Smooth muscle cell (in vitro differentiated cells): ENCODE measurements around the gene KRTAP22-1. TPM values are rescaled to one million over a fixed set of nuclear protein-coding genes. Genes with fewer than 3 reads are reported as not detected.

Experiments
- DNase-seq: peaks from one replicate; lab custom pipeline; 2025; ENCODE audit not compliant: unreplicated experiment; lab: John Stamatoyannopoulos, UW
- H2AFZ ChIP-seq: fragments of 200-600 bp; sonication (generic); 2 replicates; pipeline ENCODE4 v1.6.0; 2016; ENCODE audit warnings: antibody characterized with exemption, low read depth, mild to moderate bottlenecking
- H3F3A ChIP-seq: fragments of 200-600 bp; sonication (generic); 2 replicates; pipeline ENCODE4 v1.6.0; 2017; ENCODE audit warnings: antibody characterized with exemption, low read depth
- H3K27ac ChIP-seq: fragments of 200-600 bp; sonication (generic); 2 replicates; pipeline ENCODE4 v1.5.1; 2016; ENCODE audit warnings: low read depth, mild to moderate bottlenecking
- H3K27me3 ChIP-seq: fragments of 200-600 bp; sonication (generic); 2 replicates; pipeline ENCODE4 v1.6.1; 2016; ENCODE audit warnings: low read depth, mild to moderate bottlenecking
- H3K36me3 ChIP-seq: fragments of 200-600 bp; sonication (generic); 2 replicates; pipeline ENCODE4 v1.5.1; 2016; ENCODE audit warnings: low read depth
- H3K4me1 ChIP-seq: fragments of 200-600 bp; sonication (generic); 2 replicates; pipeline ENCODE4 v1.5.1; 2016; ENCODE audit warnings: low read depth
- H3K4me2 ChIP-seq: fragments of 200-600 bp; sonication (generic); 2 replicates; pipeline ENCODE4 v1.6.0; 2016; ENCODE audit warnings: mild to moderate bottlenecking
- H3K4me3 ChIP-seq: fragments of 200-600 bp; sonication (generic); 2 replicates; pipeline ENCODE4 v1.5.1; 2016; ENCODE audit warnings: mild to moderate bottlenecking
- H3K79me2 ChIP-seq: fragments of 200-600 bp; sonication (generic); 2 replicates; pipeline ENCODE4 v1.6.0; 2016; ENCODE audit warnings: low read depth, mild to moderate bottlenecking
- H3K9ac ChIP-seq: fragments of 200-600 bp; sonication (generic); 2 replicates; pipeline ENCODE4 v1.6.0; 2016; ENCODE audit warnings: low read depth
- H3K9me3 ChIP-seq: fragments of 200-600 bp; sonication (generic); replicated peaks from 2 replicates; pipeline ENCODE4 v1.5.1; 2016; ENCODE audit warnings: low read depth
- H4K20me1 ChIP-seq: fragments of 200-600 bp; sonication (generic); 2 replicates; pipeline ENCODE4 v1.6.0; 2016; ENCODE audit warnings: low read depth
- WGBS: methylation state at CpG from one replicate; pipeline ENCODE4 v1.1.7; 2016; ENCODE audit warnings: low lambda C conversion rate; 5-methylcytosine and 5-hydroxymethylcytosine counted together
- polyA plus RNA-seq: library from polyadenylated mRNA; unstranded; fragments of >200 nt; fragmentation: Nextera tagmentation; extraction: Ambion mirVana; gene quantifications from 2 replicates; pipeline ENCODE4 v1.2.1, GENCODE V29; 2016
- small RNA-seq: library from RNA; depleted of rRNA; stranded (forward); fragments of <200 nt; gene quantifications from one replicate; pipeline ENCODE3, GENCODE V24; 2014
- total RNA-seq: library from RNA; depleted of rRNA; stranded (reverse); fragments of >200 nt; gene quantifications from 2 replicates; pipeline ENCODE4 v1.2.3, GENCODE V29; 2014
- TF ChIP-seq, protein P1 (sequence below): fragments of 200-600 bp; sonication (generic); IDR thresholded peaks from 2 replicates; pipeline ENCODE4 v1.5.1; 2017; ENCODE audit warnings: borderline replicate concordance, mild to moderate bottlenecking, antibody characterized with exemption; ENCODE audit not compliant: insufficient read depth, poor library complexity, severe bottlenecking

KRTAP22-1 gene
- total and polyA plus RNA-seq, 2 experiments from 2014 or later = not detected

DNA sequence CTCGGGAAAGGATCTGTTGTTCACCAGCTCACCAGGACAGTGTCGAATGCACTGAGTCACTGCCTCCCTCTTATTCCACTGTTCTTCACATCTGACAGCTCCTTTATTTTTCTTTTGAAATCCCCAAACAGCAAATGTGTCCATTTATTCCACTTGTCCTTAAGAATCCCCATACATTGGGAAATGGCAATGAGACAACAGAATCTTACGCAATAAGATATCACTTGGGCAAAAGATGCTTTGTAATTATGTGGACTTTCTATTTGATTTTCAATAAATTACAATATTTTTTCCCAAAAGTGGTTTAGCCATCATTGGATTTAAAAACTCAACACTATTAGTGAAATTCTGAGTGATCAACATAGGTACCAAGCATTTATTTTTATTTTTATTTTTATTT is 37.8 kb downstream of the KRTAP22-1 start:
- no peaks in the 10 kb centered on the region for H3K9me3 ChIP-seq
- H4K20me1 ChIP-seq = no peaks in the 10 kb centered on the region
- no peaks in the 10 kb centered on the region for H3K4me1 ChIP-seq
- TF ChIP-seq, protein P1, sequence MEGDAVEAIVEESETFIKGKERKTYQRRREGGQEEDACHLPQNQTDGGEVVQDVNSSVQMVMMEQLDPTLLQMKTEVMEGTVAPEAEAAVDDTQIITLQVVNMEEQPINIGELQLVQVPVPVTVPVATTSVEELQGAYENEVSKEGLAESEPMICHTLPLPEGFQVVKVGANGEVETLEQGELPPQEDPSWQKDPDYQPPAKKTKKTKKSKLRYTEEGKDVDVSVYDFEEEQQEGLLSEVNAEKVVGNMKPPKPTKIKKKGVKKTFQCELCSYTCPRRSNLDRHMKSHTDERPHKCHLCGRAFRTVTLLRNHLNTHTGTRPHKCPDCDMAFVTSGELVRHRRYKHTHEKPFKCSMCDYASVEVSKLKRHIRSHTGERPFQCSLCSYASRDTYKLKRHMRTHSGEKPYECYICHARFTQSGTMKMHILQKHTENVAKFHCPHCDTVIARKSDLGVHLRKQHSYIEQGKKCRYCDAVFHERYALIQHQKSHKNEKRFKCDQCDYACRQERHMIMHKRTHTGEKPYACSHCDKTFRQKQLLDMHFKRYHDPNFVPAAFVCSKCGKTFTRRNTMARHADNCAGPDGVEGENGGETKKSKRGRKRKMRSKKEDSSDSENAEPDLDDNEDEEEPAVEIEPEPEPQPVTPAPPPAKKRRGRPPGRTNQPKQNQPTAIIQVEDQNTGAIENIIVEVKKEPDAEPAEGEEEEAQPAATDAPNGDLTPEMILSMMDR = no peak
- H3K27ac ChIP-seq = no peak overlapping the region
- 83% methylated on average over 3 of the region's 3 CpGs for WGBS
- H3F3A ChIP-seq = no peaks in the 10 kb centered on the region
- no peak overlapping the region for H2AFZ ChIP-seq
- H3K27me3 ChIP-seq = no peaks in the 10 kb centered on the region
- no peak overlapping the region for H3K4me3 ChIP-seq
- H3K36me3 ChIP-seq = no peaks in the 10 kb centered on the region
- no peaks in the 10 kb centered on the region for H3K79me2 ChIP-seq
- H3K4me2 ChIP-seq = no peak overlapping the region
- DNase-seq = no peak
- no peak overlapping the region for H3K9ac ChIP-seq

DNA sequence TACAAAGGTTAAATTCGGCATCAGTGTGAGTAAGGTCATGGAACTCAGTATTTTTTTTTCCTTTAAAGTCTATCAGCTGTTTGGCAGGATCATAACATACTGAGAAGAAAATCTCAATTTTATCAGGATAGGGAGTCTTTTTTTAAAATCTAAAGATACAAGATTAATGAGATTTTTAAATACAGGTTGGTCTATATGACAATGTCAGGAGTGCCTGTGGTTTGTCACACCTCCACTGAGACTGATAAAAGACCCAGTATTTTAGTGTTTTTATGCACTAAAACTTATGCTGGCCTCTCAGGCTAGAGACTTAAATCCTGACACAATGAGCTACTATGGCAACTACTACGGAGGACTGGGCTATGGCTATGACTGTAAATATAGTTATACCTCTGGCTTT is 41.7 kb downstream of the KRTAP22-1 start, which contains the start of gene KRTAP20-3:
Gene KRTAP20-3, plus strand, starts transcription at position 301 of the 400 bp plus-strand sequence.
- Histone ChIP-seq H3K36me3 (no peaks in the 10 kb centered on the region), H3K79me2 (no peaks in the 10 kb centered on the region), H3K9ac (no peak within 1 kb of the TSS), H4K20me1 (no peaks in the 10 kb centered on the region), H3F3A (no peaks in the 10 kb centered on the region), H3K9me3 (no peaks in the 10 kb centered on the region), H2AFZ (no peak within 1 kb of the TSS), H3K27me3 (no peaks in the 10 kb centered on the region), H3K27ac (no peak within 1 kb of the TSS), H3K4me3 (no peak within 1 kb of the TSS), H3K4me1 (no peaks in the 10 kb centered on the region), H3K4me2 (no peak within 1 kb of the TSS)
- TF ChIP-seq, protein P1 = no peak
- 94% methylated on average over 2 of the region's 2 CpGs for WGBS
- no peak for DNase-seq

DNA sequence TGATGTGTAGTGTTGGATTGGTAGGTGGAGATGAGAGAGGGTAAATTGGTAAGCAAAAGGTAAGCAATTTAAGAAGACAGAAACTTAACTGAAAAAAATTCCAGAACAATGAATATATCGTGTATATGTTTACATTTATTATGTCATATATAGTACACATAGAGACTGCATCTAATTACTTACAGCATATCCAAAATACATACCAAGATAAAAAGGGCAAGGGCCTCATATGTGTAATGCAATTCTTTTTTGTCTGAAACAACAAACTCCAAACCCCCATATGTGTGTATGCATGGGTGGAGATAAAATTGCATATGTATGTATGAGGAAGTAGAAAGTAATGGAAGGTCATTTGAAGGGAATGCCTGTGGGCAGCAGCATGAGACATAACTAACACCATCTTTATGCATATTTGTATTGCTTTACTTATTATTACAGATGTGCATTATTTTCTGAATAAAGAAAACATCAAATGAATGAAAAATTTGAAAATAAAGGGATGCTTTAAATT is 46.1 kb downstream of the KRTAP22-1 start:
- WGBS = 80% methylated on average over 1 of the region's 1 CpG
- H3K4me1 ChIP-seq = no peaks in the 10 kb centered on the region
- H3K9me3 ChIP-seq = no peaks in the 10 kb centered on the region
- H4K20me1 ChIP-seq = no peaks in the 10 kb centered on the region
- H3K4me3 ChIP-seq = no peak overlapping the region
- H3K9ac ChIP-seq = no peak overlapping the region
- DNase-seq = no peak
- no peaks in the 10 kb centered on the region for H3K79me2 ChIP-seq
- H2AFZ ChIP-seq = no peak overlapping the region
- H3F3A ChIP-seq = no peaks in the 10 kb centered on the region
- no peaks in the 10 kb centered on the region for H3K27me3 ChIP-seq
- TF ChIP-seq, protein P1 = no peak
- H3K27ac ChIP-seq = no peak overlapping the region
- no peak overlapping the region for H3K4me2 ChIP-seq
- H3K36me3 ChIP-seq = no peaks in the 10 kb centered on the region

Small RNA genes within 50 kb of the gene (small RNA-seq; reads per million reads assigned to genes)
- gene KRTAP20-1 = not detected
- gene KRTAP20-3 = not detected
- gene KRTAP20-4 = not detected
- gene KRTAP22-1 = not detected
- gene KRTAP22-2 = not detected

Other genes with a start within 250 kb of the KRTAP22-1 start
- not detected in 2 replicates for gene KRTAP13-2, start 228.8 kb upstream of the KRTAP22-1 start, total RNA-seq
- gene KRTAP13-2, start 228.8 kb upstream of the KRTAP22-1 start, polyA plus RNA-seq = not detected in 2 replicates
- not detected in 2 replicates for gene KRTAP13-1, start 205.1 kb upstream of the KRTAP22-1 start, total RNA-seq
- gene KRTAP13-1, start 205.1 kb upstream of the KRTAP22-1 start, polyA plus RNA-seq = not detected in 2 replicates
- not detected in 2 replicates for gene KRTAP13-3, start 175.2 kb upstream of the KRTAP22-1 start, total RNA-seq
- gene KRTAP13-3, start 175.2 kb upstream of the KRTAP22-1 start, polyA plus RNA-seq = not detected in 2 replicates
- not detected in 2 replicates for gene KRTAP13-4, start 170.9 kb upstream of the KRTAP22-1 start, total RNA-seq
- gene KRTAP13-4, start 170.9 kb upstream of the KRTAP22-1 start, polyA plus RNA-seq = not detected in 2 replicates
- gene KRTAP15-1, start 160.8 kb upstream of the KRTAP22-1 start, total RNA-seq = not detected in 2 replicates
- gene KRTAP15-1, start 160.8 kb upstream of the KRTAP22-1 start, polyA plus RNA-seq = not detected in 2 replicates
- gene KRTAP19-1, start 120.7 kb upstream of the KRTAP22-1 start, total RNA-seq = 0.72 TPM in 1 of 2 replicates, not detected in the other
- gene KRTAP19-1, start 120.7 kb upstream of the KRTAP22-1 start, polyA plus RNA-seq = 1.9 TPM in 1 of 2 replicates, not detected in the other
- not detected in 2 replicates for gene KRTAP19-2, start 113.7 kb upstream of the KRTAP22-1 start, total RNA-seq
- gene KRTAP19-2, start 113.7 kb upstream of the KRTAP22-1 start, polyA plus RNA-seq = not detected in 2 replicates
- gene KRTAP19-3, start 109.1 kb upstream of the KRTAP22-1 start, total RNA-seq = not detected in 2 replicates
- not detected in 2 replicates for gene KRTAP19-3, start 109.1 kb upstream of the KRTAP22-1 start, polyA plus RNA-seq
- gene KRTAP19-4, start 103.9 kb upstream of the KRTAP22-1 start, total RNA-seq = not detected in 2 replicates
- not detected in 2 replicates for gene KRTAP19-4, start 103.9 kb upstream of the KRTAP22-1 start, polyA plus RNA-seq
- gene KRTAP19-5, start 98.9 kb upstream of the KRTAP22-1 start, total RNA-seq = not detected in 2 replicates
- not detected in 2 replicates for gene KRTAP19-5, start 98.9 kb upstream of the KRTAP22-1 start, polyA plus RNA-seq
- gene KRTAP19-6, start 59.2 kb upstream of the KRTAP22-1 start, total RNA-seq = not detected in 2 replicates
- gene KRTAP19-6, start 59.2 kb upstream of the KRTAP22-1 start, polyA plus RNA-seq = not detected in 2 replicates
- gene KRTAP19-7, start 39.8 kb upstream of the KRTAP22-1 start, total RNA-seq = not detected in 2 replicates
- gene KRTAP19-7, start 39.8 kb upstream of the KRTAP22-1 start, polyA plus RNA-seq = not detected in 2 replicates
- gene KRTAP22-2, start 10.7 kb upstream of the KRTAP22-1 start, total RNA-seq = not detected in 2 replicates
- gene KRTAP22-2, start 10.7 kb upstream of the KRTAP22-1 start, polyA plus RNA-seq = not detected in 2 replicates
- gene KRTAP6-3, start 8.6 kb upstream of the KRTAP22-1 start, total RNA-seq = not detected in 2 replicates
- gene KRTAP6-3, start 8.6 kb upstream of the KRTAP22-1 start, polyA plus RNA-seq = not detected in 2 replicates
- gene KRTAP6-2, start 2.2 kb upstream of the KRTAP22-1 start, total RNA-seq = not detected in 2 replicates
- gene KRTAP6-2, start 2.2 kb upstream of the KRTAP22-1 start, polyA plus RNA-seq = not detected in 2 replicates
- not detected in 2 replicates for gene KRTAP6-1, start 12.8 kb downstream of the KRTAP22-1 start, total RNA-seq
- not detected in 2 replicates for gene KRTAP6-1, start 12.8 kb downstream of the KRTAP22-1 start, polyA plus RNA-seq
- gene KRTAP20-1, start 15.3 kb downstream of the KRTAP22-1 start, total RNA-seq = not detected in 2 replicates
- gene KRTAP20-1, start 15.3 kb downstream of the KRTAP22-1 start, polyA plus RNA-seq = not detected in 2 replicates
- gene KRTAP20-4, start 19.5 kb downstream of the KRTAP22-1 start, total RNA-seq = not detected in 2 replicates
- not detected in 2 replicates for gene KRTAP20-4, start 19.5 kb downstream of the KRTAP22-1 start, polyA plus RNA-seq
- not detected in 2 replicates for gene KRTAP20-2, start 34.1 kb downstream of the KRTAP22-1 start, total RNA-seq
- gene KRTAP20-2, start 34.1 kb downstream of the KRTAP22-1 start, polyA plus RNA-seq = not detected in 2 replicates
- gene KRTAP20-3, start 41.8 kb downstream of the KRTAP22-1 start, total RNA-seq = not detected in 2 replicates
- gene KRTAP20-3, start 41.8 kb downstream of the KRTAP22-1 start, polyA plus RNA-seq = not detected in 2 replicates
- not detected in 2 replicates for gene KRTAP21-3, start 117.7 kb downstream of the KRTAP22-1 start, total RNA-seq
- not detected in 2 replicates for gene KRTAP21-3, start 117.7 kb downstream of the KRTAP22-1 start, polyA plus RNA-seq
- gene KRTAP21-2, start 146.2 kb downstream of the KRTAP22-1 start, total RNA-seq = not detected in 2 replicates
- gene KRTAP21-2, start 146.2 kb downstream of the KRTAP22-1 start, polyA plus RNA-seq = not detected in 2 replicates
- gene KRTAP21-1, start 154.3 kb downstream of the KRTAP22-1 start, total RNA-seq = not detected in 2 replicates
- not detected in 2 replicates for gene KRTAP21-1, start 154.3 kb downstream of the KRTAP22-1 start, polyA plus RNA-seq
- not detected in 2 replicates for gene KRTAP8-1, start 212.2 kb downstream of the KRTAP22-1 start, total RNA-seq
- gene KRTAP8-1, start 212.2 kb downstream of the KRTAP22-1 start, polyA plus RNA-seq = not detected in 2 replicates
- 0.94 TPM in 1 of 2 replicates, not detected in the other for gene KRTAP7-1, start 228.7 kb downstream of the KRTAP22-1 start, total RNA-seq
- 0.62 TPM in 1 of 2 replicates, not detected in the other for gene KRTAP7-1, start 228.7 kb downstream of the KRTAP22-1 start, polyA plus RNA-seq